Hematopoietic multipotent progenitor cell treated with erythropoietin and hydrocortisone succinate and interleukin-3 and kit ligand, for 17 days (in vitro differentiated cells): Measurements from ENCODE around the gene HDHD3.
"Not testable (repeated sequence)": the region's sequence is repeated elsewhere in the genome, so short reads cannot be mapped to it uniquely, and the experiment has no call there.

Experiments used
- DNase-seq: peaks from one replicate; pipeline ENCODE4 v3.0.0-alpha.2; 2015; ENCODE audit warnings: low spot score

The HDHD3 gene

DNA sequence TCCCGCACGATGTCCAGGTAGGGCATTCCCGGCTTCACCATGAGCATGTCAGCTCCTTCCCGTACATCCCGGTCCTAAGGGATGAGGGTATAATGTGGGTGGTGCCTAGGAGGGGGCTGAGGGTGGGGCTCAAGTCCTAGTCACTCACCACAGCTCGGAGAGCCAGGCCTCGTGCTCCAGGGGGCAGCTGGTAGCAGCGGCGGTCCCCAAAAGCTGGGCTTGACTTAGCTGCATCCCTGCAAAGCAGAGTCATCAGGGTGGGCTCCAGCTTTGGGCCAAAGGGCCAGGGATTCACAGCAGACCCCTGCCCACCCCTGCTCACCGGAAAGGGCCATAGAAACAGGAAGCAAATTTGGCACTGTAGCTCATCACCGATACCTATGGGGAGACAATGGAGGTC is 12.7 kb upstream of the HDHD3 start:
- DNase-seq, result no peak

DNA sequence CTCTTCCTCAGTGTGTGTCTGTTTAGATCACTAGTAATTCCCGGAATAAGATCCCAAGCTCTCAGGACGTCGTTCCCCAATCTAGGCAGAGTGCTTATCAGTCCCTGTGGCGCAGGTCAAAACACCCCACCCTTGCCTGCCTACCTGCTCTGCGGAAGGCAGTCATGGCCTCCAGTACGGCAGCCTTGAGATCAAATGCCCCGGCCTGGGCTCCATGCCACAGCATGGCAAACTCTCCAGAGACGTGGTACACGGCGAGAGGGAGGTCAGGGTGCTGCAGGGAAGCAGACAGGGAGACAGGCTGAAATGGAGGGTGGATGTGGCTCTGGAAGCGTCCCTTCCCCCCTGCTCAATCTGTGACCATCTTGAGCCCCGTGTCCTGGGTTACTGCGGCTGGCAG is 12.0 kb upstream of the HDHD3 start:
- no peak for DNase-seq

- DNase-seq, result no peak
Observed at GRCh38 chr9:113387560-113388230, 10.9 kb upstream of the HDHD3 start.

DNA sequence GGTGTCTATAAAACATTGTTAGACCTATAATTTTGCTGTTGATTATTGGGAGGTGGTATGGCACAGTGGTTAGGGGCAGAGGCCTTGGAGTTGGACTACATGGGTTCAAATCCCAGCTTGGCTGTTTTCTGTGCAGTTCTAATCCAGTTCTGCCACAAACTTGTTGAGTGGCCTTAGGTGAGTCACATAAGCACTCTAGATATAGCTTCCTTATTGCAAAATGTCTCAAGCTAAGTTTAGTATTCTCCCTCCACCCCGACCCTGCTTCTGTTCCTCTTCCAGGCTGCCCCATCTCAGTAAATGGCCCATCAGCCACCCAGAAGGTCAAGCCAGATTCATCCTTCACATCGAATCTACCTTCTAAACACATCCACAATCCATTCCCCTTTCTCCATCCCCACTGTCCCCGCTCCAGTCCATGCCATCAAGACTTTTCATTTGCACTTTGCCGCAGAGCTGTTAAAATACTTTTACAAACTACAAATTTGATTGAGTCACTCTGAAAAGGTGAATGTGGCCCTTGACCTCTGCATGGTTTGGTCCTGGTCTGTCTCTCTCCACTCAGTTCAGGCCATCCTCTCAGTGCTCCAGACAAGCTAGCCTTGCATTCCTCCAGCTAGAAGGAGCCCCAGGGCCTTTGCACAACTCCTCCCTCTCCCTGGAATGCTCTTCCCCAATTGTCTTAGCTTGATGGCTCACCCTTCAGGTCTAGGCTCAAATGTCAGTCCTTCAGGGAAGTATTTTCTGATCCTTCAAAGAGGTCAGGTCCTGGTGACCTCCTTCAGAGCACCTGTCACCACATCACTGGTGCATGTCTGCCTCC is 10.0 kb upstream of the HDHD3 start:
- no peak for DNase-seq

- no peak for DNase-seq
Observed at GRCh38 chr9:113381909-113382411, 5.2 kb upstream of the HDHD3 start.

DNA sequence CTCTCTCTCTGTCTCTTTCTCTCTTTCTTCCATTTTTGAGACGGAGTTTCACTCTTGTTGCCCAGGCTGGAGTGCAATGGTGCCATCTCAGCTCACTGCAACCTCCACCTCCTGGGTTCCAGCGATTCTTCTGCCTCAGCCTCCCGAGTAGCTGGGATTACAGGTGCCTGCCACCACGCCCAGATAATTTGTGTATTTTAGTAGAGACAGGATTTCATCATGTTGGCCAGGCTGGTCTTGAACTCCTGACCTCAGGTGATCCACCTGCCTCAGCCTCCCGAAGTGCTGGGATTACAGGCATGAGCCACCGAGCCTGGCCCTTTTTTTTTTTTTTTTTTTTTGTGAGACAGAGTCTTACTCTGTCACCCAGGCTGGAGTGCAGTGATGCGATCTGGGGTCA is 4.7 kb upstream of the HDHD3 start:
- DNase-seq, result not testable (repeated sequence)

GRCh38 chr9:113380869-113381378 is 4.1 kb upstream of the HDHD3 start:
- no peak for DNase-seq

DNA sequence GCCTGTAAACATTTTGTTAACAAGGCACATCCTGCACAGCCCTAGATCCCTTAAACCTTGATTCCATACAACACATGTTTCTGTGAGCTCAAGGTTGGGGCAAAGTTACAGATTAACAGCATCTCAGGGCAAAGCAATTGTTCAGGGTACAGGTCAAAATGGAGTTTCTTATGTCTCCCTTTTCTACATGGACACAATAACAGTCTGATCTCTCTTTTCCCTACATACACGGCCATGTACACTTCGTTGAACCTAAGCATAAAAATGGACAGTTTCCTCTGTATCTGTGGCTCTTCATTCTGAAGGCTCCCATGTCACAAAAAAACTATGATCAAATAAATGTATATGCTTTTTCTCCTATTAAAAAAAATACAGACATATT is 3.0 kb upstream of the HDHD3 start:
- not testable (repeated sequence) for DNase-seq

DNA sequence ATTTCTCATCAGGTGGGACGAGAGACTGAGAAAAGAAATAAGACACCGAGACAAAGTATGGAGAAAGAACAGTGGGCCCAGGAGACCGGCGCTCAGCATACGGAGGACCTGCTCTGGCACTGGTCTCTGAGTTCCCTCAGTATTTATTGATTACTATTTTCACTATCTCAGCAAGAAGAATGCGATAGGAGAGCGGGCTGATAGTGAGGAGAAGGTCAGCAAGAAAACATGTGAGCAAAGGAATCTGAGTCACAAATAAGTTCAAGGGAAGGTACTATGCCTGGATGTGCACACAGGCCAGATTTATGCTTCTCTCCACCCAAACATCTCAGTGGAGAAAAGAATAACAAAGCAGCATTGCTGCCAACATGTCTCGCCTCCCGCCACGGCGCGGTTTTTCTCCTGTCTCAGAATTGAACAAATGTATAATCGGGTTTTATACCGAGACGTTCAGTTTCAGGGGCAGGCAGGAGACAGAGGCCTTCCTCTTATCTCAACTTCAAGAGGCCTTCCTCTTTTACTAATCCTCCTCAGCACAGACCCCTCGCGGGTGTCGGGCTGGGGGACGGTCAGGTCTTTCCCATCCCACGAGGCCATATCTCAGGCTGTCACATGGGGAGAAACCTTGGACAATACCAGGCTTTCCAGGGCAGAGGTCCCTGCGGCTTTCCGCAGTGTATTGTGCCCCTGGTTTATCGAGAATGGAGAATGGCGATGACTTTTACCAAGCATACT is 2.5 kb upstream of the HDHD3 start:
- not testable (repeated sequence) for DNase-seq

DNA sequence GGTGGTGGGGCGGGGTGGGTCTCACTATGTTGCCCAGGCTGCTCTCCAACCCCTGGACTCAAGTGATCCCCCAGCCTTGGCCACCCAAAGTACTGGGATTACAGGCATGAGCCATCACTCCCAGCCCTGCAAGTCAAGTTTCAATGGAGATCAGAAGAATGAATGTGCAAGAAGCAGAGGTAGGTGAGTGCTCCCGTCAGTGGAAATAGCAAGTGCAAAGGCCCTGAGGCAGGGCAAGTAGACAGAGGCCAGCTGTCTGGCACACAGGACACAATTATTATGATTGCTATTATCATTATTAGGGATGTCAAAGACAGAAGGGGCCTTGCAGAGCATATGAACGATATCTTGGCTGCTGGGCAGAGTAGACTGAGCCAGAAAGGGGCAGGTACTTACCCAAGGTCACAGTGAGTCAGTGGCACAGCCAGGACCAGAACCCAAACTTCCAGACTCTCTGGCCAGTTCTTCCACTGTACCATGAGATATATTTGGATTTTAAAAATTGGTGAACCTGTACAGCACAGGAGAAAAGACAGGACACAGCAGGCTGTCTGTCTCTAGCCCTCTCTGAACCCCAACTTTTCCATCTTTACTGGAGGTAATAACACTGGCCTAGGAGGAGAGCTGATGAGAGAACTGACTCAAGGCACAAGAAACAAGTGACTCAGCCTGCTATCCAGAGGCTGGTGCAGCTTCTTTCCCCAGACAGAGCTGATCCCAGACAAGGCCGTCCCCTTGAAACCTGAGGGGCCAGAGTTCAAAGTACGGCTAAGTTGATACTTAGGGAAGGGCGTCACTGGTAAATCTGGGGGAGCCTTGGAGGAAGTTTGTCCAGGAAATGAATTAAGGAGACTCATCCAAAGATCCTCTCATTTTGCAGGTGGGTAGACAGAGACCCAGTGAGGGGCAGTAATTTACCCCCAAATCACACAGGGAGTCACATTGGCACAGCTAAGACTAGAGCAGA is 1.4 kb downstream of the HDHD3 start:
- DNase-seq, result no peak

DNA sequence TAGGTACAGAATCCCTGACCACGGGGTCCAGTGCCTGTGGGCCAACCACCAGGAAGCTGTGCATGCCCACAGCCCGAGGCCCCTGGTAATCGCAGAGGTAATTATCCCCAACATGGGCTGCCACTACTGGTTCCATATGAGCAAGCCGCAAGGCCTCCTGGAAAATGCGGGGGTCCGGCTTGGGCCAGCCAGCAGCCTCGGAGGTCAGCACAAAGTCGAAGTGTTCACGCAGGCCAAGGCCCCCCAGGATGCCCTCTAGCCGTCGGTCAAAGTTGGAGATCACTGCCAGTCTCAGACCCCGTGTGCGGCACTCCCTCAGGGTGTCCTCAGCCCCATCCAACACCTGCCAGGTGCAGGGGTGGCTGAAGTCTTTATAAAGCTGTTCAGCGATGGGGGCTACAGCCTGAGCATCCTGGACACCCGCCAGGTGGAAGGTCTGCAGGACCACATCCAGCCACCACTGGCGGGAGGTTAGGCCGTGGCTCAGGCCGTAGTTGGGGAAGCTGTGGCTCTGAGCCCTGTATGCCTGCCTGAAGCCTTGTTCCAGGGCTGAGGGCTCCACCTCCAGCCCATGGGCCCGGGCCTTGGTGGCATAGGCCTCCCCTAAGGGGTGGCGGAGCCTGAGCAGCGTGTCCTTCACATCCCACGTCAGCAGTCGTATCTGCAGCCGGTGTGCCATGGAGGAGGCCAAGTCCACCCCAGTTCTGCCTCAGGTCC is 3.0 kb downstream of the HDHD3 start:
- DNase-seq, result no peak

DNA sequence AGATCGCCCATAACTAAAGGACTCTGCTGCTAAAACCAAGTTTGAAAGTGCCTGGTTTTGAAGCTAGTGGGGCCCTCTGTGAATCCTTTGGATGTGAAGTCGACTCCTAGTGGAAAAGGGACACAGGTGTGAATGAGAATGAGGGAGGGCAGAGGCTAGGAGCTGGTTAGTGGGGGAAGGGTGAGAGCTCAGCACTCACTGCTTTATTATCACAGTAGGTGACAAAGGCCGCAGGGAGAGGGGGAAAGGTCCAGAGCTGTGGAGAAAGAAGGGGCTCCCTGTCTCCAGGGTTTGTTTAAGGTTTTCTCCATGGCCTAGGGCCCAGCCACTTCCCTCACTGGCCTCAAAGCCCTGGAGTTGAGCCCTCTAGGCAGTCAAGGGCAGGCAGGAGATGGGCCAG is 3.5 kb downstream of the HDHD3 start:
- no peak for DNase-seq

DNA sequence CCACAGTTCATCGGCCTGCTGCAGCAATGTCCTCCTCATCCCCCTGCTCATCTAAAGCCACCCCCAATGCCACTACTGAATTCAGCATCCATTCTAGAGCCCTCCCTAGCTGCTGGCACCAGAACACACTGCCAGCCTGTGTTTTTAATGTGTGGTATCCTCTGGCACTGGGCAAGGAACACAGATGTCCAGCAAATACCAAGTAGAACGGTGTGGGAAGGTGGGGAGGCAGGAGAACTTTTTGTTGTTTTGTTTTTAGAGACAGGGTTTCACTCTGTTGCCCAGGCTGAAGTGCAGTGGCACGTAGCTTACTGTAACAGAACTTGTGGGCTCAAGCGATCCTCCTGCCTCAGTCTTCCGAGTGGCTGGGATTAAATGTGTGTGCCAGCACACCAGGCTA is 4.7 kb downstream of the HDHD3 start:
- no peak for DNase-seq

- no peak for DNase-seq
Observed at GRCh38 chr9:113370806-113371325, 5.9 kb downstream of the HDHD3 start.

DNA sequence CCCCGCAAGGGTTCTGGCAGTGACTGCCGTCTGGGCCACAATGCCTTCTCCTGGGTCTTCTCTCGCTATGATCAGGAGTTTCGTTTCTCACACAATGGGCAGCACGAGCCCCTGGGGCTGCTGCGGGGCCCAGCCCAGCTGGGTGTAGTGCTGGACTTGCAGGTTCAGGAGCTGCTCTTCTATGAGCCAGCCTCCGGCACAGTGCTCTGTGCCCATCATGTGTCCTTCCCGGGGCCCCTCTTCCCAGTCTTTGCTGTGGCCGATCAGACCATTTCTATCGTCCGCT is 7.0 kb downstream of the HDHD3 start:
- DNase-seq, result no peak

GRCh38 chr9:113368982-113369854 is 7.6 kb downstream of the HDHD3 start:
- DNase-seq, result peak; percentile 45

GRCh38 chr9:113368348-113368981 is 8.3 kb downstream of the HDHD3 start:
- DNase-seq, result peak; percentile 32

- not testable (repeated sequence) for DNase-seq
Observed at GRCh38 chr9:113365652-113366051, 11.1 kb downstream of the HDHD3 start.

DNA sequence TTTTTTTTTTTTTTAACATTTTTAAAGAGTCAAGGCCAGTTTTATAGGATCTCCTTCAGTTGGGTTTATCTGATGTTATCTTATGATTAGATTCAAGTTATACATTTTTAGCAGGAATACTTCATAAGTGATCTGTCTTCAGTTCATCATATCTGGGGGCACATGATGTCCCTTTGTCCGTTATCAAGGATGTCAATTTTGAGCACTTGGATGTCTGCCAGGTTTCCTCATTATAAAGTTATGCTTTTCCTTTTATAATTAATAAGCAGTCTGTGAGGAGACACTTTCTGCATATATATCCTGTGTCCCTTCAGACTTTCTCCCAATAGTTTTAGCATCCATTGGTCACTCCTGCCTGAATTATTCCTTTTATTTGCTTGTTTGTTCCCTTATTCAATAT is 11.8 kb downstream of the HDHD3 start:
- peak; percentile 48 for DNase-seq
